GM12801 (cell line): ENCODE data around the gene RALA.

Experiments used
- TF ChIP-seq, protein P1 (sequence below): IDR thresholded peaks from one replicate; pipeline ENCODE4 v1.5.1; 2011; ENCODE audit warnings: control low read depth; ENCODE audit not compliant: insufficient read length; ENCODE audit errors: extremely low read depth

The RALA gene

DNA sequence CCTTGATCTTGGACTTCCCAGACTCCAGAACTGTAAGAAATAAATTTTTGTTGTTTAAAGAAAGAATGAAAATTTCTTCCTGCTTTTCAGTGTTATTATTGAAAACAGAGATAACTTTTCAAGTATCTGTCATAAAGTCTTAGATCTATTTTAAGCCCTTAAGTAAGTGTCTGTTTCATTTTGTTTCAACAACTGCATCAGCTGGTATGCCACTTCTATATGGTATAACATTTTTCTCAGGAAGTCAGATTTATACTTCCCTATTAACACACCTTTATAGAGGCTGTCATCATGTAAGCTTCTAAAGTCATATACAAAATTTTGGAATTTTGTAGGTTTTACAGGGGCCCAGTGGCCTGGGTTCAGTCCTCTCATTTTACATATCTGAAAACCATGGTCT is 24.4 kb downstream of the RALA start:
- TF ChIP-seq, protein P1, sequence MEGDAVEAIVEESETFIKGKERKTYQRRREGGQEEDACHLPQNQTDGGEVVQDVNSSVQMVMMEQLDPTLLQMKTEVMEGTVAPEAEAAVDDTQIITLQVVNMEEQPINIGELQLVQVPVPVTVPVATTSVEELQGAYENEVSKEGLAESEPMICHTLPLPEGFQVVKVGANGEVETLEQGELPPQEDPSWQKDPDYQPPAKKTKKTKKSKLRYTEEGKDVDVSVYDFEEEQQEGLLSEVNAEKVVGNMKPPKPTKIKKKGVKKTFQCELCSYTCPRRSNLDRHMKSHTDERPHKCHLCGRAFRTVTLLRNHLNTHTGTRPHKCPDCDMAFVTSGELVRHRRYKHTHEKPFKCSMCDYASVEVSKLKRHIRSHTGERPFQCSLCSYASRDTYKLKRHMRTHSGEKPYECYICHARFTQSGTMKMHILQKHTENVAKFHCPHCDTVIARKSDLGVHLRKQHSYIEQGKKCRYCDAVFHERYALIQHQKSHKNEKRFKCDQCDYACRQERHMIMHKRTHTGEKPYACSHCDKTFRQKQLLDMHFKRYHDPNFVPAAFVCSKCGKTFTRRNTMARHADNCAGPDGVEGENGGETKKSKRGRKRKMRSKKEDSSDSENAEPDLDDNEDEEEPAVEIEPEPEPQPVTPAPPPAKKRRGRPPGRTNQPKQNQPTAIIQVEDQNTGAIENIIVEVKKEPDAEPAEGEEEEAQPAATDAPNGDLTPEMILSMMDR = no peak

DNA sequence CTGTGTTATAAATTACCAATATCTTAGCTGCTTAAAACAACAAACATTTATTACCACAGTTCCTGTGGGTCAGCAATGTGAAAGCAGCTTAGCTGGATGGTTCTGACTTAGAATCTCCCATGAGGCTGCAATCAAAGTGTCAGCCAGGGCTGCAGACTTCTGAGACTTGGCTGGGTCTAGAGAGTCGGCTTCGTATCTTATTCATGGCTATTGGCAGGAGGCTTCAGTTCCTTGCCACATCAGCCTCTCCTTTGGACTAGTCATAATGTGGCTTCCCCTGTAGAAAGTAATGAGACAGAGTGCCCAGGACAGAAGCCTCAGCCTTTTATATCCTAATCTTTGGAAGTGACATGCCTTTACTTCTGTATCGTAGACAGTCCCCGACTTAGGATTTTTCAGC is 27.3 kb downstream of the RALA start:
- TF ChIP-seq, protein P1 = no peak

DNA sequence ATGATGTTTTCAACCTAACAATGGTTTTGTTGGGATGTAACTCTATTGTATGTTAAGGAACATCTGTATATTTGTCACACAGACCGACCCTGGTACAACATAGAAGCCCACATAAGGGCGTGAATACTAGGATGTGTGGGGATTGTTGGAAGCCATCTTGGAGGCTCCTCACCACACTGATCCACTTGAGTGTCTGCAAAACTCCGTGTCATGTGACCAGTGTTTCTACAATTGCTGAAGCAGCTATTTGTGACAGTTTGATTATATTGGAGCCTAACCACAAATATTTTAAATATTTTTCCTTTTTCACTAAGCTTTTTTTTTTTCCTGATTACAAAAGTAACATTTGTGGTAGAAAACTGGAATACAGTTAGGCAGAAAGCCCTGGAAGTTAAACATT is 27.9 kb downstream of the RALA start:
- TF ChIP-seq, protein P1 = no peak

DNA sequence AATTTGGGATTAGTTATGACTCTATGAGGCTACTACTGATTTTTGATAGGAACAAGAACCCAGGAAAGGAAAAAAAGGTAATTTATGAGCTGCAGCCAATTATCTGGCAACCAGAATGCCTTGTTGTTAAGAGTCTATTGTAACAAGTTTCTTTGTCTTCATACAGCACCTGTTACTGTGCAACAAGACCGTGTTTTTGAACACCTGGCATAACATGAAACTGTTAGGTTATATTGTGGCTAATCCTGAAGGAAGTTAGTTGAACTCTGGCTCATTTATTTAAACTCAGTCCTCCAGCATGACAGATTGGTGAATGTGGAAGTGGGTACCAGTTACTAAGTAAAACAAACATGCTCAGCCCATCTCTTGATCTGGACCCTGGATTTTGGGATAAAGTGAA is 33.0 kb downstream of the RALA start:
- TF ChIP-seq, protein P1 = no peak

DNA sequence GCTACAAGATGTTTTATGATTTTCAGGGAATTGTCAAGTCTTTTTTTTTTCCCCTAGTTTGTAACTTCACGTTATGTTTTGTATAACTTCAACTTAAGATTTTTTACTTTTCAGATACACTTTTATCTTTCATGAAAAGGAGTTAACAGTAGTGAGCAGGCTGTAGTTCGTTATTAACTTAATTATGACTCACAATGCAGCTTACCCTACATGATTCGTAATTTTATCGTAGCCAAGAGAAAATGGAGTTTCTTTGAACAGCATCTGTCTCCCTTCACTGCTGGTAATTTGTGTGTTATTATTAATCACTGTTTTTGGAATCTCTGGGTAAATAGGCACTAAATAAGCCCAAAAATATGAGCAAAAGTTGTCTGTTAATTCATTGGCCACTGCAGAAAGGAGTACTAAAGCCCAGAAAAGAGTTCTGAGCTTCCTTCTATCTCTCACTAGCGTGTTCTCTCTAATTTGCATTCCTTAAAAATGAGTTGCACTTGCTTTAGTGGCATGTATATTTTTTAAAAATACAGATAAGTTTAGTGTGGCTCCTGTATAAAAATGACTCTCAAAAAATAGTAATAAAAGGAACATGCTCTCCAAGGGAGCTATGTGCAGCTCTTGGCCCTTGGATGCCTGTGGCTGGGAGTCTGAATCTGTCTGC is 36.1 kb downstream of the RALA start:
- TF ChIP-seq, protein P1 = no peak

DNA sequence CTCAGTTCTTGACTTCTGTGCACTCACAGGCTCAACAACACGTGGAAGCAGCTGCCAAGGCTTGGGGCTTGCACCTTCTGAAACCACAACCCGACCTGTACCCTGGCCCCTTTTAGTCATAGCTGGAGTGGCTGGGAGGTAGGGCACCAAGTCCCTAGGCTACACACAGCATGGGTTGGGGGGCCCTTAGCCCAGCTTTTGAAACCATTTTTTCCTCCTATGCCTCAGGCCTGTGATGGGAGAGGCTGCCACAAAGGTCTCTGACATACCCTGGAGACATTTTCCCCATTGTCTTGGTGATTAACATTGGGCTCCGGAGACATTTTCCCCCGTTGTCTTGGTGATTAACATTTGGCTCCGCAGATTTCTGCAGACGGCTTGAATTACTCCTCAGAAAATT is 38.6 kb downstream of the RALA start:
- TF ChIP-seq, protein P1 = no peak

DNA sequence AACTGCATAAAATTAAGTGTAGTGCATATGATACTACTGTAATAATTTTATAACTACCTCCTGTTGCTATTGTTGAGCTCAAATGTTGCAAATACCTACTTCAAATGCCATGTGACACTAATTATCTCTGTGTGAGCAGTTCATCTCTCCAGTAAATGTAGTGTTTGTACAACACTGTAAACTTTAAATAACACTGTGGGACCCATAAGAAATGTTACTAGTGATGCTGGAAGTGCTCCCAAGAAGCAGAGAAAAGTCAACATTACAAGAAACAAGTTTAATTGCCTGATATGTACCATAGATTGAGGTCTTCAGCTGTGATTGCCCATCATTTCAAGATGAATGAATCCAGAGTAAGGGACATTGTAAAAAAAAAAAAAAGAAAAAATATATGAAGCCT is 39.9 kb downstream of the RALA start:
- TF ChIP-seq, protein P1 = no peak
